HG02610 (cell line): ENCODE results near the gene ETFBKMT.
A peak's percentile ranks its signal among the peaks of the same experiment; 100 is the strongest.

Experiments
- ATAC-seq: cut with Tn5 transposase; IDR thresholded peaks from one replicate; pipeline ENCODE4 v1.9.1; 2021; ENCODE audit warnings: mild to moderate bottlenecking, moderate library complexity; ENCODE audit not compliant: unreplicated experiment

Gene ETFBKMT

GRCh38 chr12:31659087-31659942, at the start of gene ETFBKMT:
Gene ETFBKMT, plus strand, starts transcription at chr12:31659688. Its CDS starts 2,266 bp downstream, at chr12:31661954.
- ATAC-seq = peak; percentile 99

- ATAC-seq = no peak
These were observed 46.7 kb upstream of the ETFBKMT start for GRCh38 chr12:31612819-31613218.

GRCh38 chr12:31618228-31619025, 41.1 kb upstream of the ETFBKMT start:
- ATAC-seq = no peak

GRCh38 chr12:31620311-31620710, 39.2 kb upstream of the ETFBKMT start:
- no peak for ATAC-seq

GRCh38 chr12:31622038-31622437, 37.5 kb upstream of the ETFBKMT start:
- ATAC-seq = no peak

- ATAC-seq = no peak
These were observed 33.1 kb upstream of the ETFBKMT start for GRCh38 chr12:31626270-31626995.

- no peak for ATAC-seq
These were observed 31.9 kb upstream of the ETFBKMT start for GRCh38 chr12:31627456-31628054.

GRCh38 chr12:31629756-31630732, 29.4 kb upstream of the ETFBKMT start:
- ATAC-seq = no peak

- ATAC-seq = no peak
These were observed 28.3 kb upstream of the ETFBKMT start for GRCh38 chr12:31631023-31631724.

GRCh38 chr12:31631809-31632208, 27.7 kb upstream of the ETFBKMT start:
- no peak for ATAC-seq

- no peak for ATAC-seq
These were observed 26.0 kb upstream of the ETFBKMT start for GRCh38 chr12:31633464-31633863.

GRCh38 chr12:31634620-31635019, 24.9 kb upstream of the ETFBKMT start:
- no peak for ATAC-seq

GRCh38 chr12:31641509-31642090, 17.9 kb upstream of the ETFBKMT start:
- no peak for ATAC-seq

- no peak for ATAC-seq
These were observed 15.0 kb upstream of the ETFBKMT start for GRCh38 chr12:31644536-31644935.

- no peak for ATAC-seq
These were observed 13.6 kb upstream of the ETFBKMT start for GRCh38 chr12:31645924-31646323.

GRCh38 chr12:31647086-31647491, 12.4 kb upstream of the ETFBKMT start:
- ATAC-seq = no peak

GRCh38 chr12:31650918-31651317, 8.6 kb upstream of the ETFBKMT start:
- ATAC-seq = no peak

- no peak for ATAC-seq
These were observed 7.5 kb upstream of the ETFBKMT start for GRCh38 chr12:31651893-31652521.
